ENCODE results near the gene KRT81.

KRT81 gene

GRCh38 chr12:52291267-52291935 lies at the start of gene KRT81:
Gene KRT81, minus strand, starts transcription at chr12:52291534. Its CDS starts 69 bp downstream, at chr12:52291465.
- DNase-seq: no peak

DNA sequence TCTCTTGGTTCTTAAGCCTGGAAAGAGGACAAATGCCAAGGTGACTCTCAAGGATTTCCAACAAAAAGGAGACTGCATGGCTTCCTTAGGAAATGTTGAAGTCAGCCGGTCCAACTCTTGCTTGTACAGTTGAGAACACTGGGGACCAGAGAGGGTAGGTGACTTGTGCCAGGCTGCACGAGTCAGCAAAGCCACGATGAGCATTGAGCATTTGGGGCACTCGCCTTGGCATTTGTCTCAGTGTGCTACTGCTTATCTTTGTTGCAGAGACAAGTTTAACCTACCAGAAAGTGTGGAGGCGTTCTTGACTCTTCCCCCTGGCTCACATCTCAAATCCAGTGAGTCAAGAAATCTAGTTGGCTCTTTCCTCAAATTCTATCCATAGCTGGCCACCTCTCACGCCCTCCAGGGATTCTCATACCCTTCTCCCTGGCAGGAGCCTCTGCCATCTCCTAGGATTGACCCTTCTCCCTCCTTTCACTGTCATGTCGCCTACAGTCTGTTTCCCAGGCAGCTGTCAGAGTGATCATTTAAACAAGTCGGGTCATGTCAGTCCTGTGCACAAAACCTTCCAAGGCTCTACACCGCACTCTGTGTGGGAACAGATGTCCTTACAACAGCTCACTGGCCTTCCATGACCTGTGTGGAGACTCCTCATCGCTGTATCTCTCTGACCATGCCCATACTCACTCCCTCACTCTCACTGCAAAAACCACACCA lies 47.1 kb upstream of the KRT81 start:
- DNase-seq: no peak

DNA sequence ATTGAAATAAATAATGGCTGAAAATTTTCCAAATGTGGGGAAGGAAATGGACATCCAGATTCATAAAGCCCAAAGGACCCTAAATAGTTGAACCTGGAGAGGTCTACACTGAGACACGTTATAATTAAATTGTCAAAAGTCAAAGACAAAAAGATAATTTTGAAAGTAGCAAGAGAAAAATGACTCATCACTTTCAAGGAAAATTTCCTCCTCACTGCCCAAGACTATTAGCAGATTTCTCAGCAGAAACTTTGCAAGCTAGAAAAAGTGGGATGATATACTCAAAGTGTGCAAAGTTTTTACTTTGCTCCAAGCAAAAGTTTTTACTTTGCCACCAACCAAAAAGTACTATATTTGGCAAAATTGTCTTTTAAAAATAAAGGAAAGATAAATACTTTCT lies 45.7 kb upstream of the KRT81 start:
- no peak for DNase-seq

GRCh38 chr12:52336641-52337040 lies 45.3 kb upstream of the KRT81 start:
- no peak for DNase-seq

- no peak for DNase-seq
Measured at GRCh38 chr12:52335598-52336262, 44.4 kb upstream of the KRT81 start.

GRCh38 chr12:52334185-52334584 lies 42.9 kb upstream of the KRT81 start:
- DNase-seq: no peak

GRCh38 chr12:52333321-52333720 lies 42.0 kb upstream of the KRT81 start:
- DNase-seq: no peak

- no peak for DNase-seq
Measured at GRCh38 chr12:52332381-52332780, 41.0 kb upstream of the KRT81 start.

- no peak for DNase-seq
Measured at GRCh38 chr12:52331833-52332232, 40.5 kb upstream of the KRT81 start.

- DNase-seq: no peak
Measured at GRCh38 chr12:52331039-52331438, 39.7 kb upstream of the KRT81 start.

DNA sequence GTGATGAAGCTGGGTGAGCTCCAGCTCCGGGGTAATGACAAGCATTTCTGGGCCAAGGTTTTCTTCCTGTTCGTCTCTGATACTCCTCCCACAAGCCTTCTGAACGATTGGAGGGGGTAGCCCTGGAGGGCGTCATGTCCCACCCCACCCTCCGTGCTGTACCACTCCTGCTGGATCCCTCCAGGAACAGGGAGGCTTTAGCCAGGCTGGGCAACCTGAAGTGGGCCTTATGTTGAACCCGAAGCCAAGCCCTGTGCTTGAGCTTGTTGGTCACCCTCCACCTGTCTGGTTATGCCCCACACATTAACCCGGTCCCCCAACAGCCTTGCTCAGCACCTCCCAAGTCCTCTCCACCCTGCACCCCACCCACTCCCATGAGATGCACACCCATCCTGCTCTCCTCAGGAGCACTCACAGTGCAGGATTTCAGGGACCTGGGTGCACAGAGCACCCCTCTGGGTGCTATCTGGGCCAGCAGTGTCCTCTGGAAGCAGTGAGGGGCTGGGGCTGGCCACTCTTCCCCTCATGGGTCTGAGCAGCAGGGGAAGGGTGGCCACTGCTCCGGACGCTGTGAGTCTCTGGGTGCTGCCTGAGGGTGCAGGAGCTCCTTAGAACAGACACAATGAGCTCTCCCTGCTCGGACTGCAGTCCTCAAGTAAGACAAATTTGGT lies 36.6 kb upstream of the KRT81 start:
- DNase-seq: no peak

GRCh38 chr12:52327052-52327829 lies 35.9 kb upstream of the KRT81 start:
- peak; percentile 80 for DNase-seq

- DNase-seq: no peak
Measured at GRCh38 chr12:52324153-52324444, 32.8 kb upstream of the KRT81 start.

DNA sequence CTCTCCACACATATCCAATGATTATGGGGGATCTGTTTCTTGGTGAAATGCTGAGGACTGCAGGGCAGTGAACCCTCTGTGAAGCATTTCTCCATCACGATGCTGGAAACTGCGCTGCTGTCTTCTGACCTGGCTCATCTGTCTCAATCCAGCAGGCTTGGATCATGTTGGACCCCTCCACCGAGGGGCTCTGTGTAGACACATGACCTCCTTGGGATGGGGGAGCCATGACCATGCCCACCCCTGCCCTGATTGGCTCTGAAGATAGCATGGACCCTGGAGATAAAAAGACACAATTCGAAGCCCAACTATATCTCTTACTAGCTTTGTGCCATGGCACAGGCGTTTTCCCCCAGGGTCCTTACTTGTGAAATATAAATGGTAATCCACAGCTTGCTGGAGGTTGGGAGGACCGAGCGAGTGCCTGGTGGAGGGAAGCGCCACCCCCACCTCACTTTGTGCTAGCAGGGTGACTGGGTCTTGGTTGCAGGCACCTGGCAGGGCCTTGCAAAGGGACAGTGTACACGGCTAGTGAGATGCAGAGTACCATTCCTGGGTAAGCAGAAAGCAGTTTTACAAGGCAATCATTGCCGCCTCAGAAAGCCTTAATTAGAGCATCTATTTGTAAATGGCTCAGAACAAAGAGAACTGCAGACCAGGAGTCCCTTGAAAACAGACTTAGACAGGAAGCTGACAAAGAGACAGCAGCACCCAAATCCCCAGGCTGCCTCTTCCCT lies 32.2 kb upstream of the KRT81 start:
- DNase-seq: no peak

- no peak for DNase-seq
Measured at GRCh38 chr12:52323001-52323400, 31.7 kb upstream of the KRT81 start.

- DNase-seq: no peak
Measured at GRCh38 chr12:52322069-52322468, 30.7 kb upstream of the KRT81 start.

DNA sequence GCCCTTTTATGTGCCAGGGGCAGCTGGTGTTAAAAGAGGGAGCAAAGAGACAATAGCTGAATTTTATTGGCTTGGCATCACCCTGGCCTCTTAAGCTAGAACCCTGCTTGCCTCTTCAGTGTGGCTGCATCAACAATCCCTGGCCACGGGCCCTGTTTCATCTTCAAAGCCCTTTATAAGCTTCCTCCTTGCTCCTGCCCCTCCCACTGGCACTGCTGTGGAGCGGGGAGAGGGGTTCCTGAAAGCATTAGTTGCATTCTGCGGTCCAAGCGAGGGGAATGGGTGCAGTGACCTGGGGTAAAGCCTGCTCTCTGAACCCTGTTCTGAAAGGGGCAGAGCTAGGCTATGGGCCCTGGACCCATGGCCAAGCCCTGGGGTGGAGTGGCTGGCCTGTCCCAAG lies 30.1 kb upstream of the KRT81 start:
- DNase-seq: no peak

DNA sequence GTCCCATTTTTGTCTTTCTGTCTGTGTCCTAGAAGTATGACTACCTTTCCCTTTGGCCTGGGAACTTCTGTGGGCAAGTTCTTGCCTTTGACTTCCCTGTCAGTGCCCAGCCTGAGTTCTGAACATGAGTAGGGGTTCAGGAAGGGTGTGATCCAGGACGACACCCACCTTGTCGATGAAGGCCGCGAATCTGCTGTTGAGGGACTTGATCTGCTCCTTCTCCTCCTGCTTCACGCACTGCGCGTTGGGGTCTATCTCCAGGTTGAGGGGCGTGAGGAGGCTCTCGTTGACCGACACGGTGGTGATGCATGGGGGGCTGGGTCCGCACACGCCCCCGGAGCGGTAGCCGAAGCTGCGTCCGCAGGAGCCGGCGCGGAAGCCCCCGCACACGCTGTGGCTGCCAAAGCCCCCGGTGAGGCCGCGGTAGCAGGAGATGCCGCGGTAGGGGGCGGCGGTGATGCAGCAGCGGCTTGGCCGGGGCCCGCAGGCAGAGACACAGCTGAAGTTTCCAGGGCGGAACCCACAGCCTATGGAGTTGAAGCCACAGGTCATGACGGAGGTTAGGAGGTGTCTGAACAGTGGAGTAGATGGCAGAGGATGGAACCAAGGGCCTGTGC lies 29.6 kb upstream of the KRT81 start, which contains the start of gene KRT83:
Gene KRT83, minus strand, starts transcription at position 615 of the 617 bp plus-strand sequence. Its CDS starts 63 bp downstream, at position 552.
- no peak for DNase-seq

DNA sequence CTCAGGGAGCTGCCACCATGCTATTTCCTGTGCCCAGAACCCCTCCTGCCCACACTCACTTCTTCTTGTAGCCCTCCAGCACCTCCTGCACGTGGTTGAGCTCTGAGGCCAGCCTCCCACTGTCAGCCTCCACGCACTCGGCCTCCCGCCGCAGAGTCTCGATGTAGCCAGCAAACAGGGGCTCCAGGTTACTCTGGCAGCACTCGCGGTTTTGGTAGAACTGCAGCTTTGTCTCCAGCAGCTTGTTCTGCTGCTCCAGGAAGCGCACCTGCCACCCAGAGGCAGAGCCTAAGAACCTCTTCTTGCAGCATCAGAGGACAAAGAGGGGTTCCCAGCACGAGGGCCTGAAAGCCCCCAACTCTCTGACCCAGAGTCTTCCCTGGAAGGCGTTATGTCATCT lies 27.8 kb upstream of the KRT81 start:
- DNase-seq: no peak

DNA sequence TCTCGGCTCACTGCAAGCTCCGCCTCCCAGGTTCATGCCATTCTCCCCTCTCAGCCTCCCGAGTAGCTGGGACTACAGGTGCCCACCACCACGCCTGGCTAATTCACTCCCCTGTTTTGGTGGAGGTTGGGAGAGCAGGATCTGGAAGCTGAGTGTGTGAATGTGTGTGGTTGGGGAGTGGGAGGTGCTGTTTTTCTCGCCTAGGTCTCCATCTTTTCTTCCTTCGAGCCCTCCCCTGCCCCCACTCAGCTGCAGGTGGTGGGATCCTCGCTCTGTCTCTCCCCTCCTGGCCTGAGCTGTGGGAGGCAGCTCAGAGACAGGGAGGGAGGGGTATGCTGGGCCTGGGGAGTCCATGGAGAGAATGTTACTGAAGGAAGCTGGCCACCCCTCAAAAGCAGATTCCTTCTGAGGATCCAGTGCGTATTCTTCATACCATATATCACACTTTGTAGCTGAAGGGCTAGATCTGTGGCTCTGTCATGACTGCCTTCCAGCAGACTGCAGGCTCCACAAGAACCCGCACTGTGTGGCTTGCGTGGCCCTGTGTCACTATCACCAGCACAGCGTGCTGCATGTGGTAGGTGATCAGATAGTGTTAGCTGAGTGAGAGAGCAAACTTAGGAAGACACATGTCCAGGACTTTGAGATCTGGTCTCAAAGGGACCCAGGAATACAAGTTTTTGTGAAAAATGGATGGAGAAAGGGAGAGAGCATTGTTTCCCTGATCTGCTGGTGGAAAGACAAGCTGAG lies 27.1 kb upstream of the KRT81 start:
- DNase-seq: no peak
